GDM1 (cell line): ENCODE data around the gene TSSC4.

ENCODE experiments used
- DNase-seq: peaks from one replicate; lab custom pipeline; 2025; lab: John Stamatoyannopoulos, UW

Gene TSSC4

GRCh38 chr11:2417856-2418692 is 17.5 kb downstream of the TSSC4 start:
- DNase-seq = no peak

- no peak for DNase-seq
These were observed 18.3 kb downstream of the TSSC4 start for GRCh38 chr11:2418693-2419360.

DNA sequence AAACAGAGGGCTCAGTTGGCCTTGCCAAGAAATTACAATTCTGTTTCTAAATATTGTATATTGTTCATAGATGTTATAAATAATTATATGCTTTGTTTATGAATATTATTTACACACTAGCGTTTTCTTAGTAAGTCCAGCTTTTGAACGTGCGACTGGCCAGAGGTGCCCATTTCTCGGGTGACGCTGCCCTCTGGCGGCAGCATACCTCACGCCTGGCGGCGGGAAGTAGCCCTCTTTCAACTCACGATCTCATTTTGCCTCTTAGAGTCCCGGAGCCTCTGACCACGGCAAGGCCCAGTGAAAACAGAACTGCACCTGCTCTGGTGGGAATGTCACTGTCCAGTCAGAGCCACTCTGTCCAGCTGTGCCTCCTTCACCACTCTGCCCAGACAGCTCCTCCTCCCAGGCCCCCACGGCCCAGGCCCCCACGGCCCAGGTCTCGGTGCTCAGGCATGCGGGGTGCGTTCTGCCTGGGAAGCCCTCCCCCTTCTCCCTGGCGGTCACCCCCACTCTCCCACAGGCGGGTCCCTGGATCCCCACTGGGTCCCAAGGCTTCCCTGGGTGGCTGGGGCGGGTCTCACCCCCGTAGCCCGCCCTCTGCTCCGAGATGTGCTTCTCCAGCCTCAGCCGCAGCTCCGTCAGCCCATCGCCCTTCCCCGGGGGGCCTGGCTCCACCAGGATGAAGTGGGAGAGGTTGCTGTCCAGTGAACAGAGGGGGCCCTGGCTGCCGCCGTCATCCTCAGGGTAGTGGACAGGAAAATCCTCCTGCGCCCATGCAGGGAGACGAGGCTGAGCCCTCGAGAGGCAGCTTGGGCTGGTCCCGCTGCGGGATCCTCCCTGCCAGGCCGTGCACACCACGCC is 19.3 kb downstream of the TSSC4 start:
- DNase-seq = peak; percentile 40

- DNase-seq = peak; percentile 69
These were observed 20.1 kb downstream of the TSSC4 start for GRCh38 chr11:2420502-2421225.

GRCh38 chr11:2421226-2421994 is 20.9 kb downstream of the TSSC4 start:
- no peak for DNase-seq

GRCh38 chr11:2421996-2422395 is 21.4 kb downstream of the TSSC4 start:
- no peak for DNase-seq

GRCh38 chr11:2422461-2423156 is 22.1 kb downstream of the TSSC4 start:
- DNase-seq = no peak

DNA sequence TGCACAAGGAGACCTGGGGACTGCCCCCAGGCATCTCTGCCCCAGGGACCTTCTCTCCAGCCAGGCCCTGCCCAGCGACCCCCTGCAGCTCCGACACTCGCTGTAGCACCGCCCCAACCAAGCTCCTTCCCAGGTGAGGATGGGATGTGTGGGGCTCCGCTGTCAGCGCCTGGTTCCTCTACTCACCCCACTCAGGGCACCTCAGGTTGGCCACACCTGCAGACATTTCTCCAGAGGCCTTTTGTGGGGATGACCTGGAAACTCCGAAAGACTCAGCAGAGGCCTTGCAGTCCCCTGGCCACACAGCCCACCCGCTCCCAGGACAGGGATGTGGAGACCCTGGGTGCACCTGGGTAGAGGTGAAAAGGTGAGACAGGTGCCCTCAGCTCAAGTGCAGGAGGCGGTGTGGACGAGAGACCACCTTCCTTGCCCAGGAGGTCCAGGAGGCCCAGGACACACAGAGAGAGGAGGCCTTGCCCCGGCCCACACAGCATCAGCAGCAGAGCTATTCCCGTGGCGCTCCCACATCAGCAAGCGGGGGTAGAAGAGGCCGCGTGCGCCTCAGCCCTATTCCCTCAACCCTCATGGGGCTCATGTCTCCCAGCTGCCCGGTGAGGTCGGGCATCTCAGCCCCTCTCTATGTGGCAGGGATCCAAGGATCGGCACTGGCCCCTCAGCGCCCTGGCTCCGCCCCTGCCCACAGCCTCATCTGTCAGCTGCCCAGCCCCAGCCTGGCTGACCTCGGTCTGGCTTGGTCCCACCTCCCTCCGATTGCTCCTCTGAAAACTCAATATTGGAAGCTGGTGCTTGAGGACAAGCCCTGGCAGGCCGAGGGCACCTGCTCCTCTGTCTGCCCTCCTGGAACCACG is 22.8 kb downstream of the TSSC4 start:
- DNase-seq = no peak

GRCh38 chr11:2424811-2425495 is 24.4 kb downstream of the TSSC4 start:
- DNase-seq = no peak

DNA sequence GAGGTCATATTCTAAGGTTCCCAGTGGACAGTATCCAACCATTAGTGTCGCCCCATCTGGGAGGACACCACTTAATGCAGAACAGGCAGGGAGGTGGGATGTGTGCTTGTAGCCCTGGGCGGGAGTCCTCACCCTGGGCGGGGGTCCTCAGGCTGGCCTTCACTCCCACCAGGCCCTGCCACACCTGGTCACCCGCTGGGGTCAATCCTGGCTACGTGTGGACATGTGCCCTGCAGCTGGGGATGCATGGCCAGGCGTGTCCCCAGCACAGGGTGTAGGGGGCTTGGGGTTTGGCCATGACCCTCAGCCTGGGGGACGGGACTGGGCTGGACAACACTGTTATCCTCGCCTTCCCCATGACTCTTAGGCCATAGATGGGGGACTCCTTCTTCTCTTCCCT is 25.0 kb downstream of the TSSC4 start:
- DNase-seq = no peak

DNA sequence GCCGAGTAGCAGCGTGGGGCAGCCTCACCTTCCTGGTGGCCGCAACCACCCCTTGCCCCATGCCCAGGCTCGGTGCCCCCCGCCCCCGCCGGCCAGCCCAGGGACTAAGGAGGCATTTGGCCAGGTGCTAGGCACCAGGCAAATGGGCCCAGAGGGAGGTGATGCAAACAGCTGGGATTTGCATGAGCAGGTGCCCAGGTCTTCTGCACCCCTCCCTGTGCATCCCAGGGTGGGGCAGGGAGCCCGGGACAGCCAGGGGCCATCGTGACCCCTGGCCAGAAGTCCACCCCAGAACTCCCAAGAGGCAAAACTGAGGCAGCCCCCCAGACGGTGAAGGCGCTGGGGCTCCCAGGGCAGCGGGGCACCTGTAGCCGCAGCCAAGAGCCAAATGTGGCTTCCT is 25.7 kb downstream of the TSSC4 start:
- DNase-seq = no peak

- DNase-seq = no peak
These were observed 26.4 kb downstream of the TSSC4 start for GRCh38 chr11:2426826-2427521.

GRCh38 chr11:2427721-2428321 is 27.3 kb downstream of the TSSC4 start:
- DNase-seq = no peak

DNA sequence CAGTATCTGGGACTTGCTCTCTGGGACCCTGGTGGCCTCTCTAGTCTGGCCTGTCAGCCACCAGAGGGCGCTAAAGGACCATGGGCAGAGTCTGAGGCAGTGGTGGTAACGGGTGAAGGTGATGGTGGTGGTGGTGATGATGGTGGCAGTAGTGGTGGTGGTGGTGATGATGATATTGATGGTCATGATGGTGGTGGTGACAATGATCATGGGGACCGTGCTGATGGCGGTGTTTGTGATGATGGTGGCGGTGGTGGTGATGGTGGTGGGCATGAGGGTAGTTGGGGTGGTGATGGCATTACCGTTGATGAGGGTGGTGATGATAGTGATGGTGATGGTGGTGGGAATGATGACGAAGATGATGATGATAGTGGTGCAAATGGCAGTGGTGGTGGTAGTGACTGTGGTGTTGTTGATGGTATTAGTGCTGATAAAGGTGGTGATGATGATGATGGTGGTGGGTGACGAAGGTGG is 27.8 kb downstream of the TSSC4 start:
- DNase-seq = peak; percentile 50

- DNase-seq = no peak
These were observed 30.8 kb downstream of the TSSC4 start for GRCh38 chr11:2431395-2431794.

GRCh38 chr11:2432171-2432621 is 31.6 kb downstream of the TSSC4 start:
- DNase-seq = no peak

- DNase-seq = no peak
These were observed 32.1 kb downstream of the TSSC4 start for GRCh38 chr11:2432628-2433071.
